ENCODE data around the gene ARHGAP11A.
"Not testable (repeated sequence)": the region's sequence is repeated elsewhere in the genome, so short reads cannot be mapped to it uniquely, and the experiment has no call there.

ARHGAP11A gene, protein sequence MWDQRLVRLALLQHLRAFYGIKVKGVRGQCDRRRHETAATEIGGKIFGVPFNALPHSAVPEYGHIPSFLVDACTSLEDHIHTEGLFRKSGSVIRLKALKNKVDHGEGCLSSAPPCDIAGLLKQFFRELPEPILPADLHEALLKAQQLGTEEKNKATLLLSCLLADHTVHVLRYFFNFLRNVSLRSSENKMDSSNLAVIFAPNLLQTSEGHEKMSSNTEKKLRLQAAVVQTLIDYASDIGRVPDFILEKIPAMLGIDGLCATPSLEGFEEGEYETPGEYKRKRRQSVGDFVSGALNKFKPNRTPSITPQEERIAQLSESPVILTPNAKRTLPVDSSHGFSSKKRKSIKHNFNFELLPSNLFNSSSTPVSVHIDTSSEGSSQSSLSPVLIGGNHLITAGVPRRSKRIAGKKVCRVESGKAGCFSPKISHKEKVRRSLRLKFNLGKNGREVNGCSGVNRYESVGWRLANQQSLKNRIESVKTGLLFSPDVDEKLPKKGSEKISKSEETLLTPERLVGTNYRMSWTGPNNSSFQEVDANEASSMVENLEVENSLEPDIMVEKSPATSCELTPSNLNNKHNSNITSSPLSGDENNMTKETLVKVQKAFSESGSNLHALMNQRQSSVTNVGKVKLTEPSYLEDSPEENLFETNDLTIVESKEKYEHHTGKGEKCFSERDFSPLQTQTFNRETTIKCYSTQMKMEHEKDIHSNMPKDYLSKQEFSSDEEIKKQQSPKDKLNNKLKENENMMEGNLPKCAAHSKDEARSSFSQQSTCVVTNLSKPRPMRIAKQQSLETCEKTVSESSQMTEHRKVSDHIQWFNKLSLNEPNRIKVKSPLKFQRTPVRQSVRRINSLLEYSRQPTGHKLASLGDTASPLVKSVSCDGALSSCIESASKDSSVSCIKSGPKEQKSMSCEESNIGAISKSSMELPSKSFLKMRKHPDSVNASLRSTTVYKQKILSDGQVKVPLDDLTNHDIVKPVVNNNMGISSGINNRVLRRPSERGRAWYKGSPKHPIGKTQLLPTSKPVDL

DNA sequence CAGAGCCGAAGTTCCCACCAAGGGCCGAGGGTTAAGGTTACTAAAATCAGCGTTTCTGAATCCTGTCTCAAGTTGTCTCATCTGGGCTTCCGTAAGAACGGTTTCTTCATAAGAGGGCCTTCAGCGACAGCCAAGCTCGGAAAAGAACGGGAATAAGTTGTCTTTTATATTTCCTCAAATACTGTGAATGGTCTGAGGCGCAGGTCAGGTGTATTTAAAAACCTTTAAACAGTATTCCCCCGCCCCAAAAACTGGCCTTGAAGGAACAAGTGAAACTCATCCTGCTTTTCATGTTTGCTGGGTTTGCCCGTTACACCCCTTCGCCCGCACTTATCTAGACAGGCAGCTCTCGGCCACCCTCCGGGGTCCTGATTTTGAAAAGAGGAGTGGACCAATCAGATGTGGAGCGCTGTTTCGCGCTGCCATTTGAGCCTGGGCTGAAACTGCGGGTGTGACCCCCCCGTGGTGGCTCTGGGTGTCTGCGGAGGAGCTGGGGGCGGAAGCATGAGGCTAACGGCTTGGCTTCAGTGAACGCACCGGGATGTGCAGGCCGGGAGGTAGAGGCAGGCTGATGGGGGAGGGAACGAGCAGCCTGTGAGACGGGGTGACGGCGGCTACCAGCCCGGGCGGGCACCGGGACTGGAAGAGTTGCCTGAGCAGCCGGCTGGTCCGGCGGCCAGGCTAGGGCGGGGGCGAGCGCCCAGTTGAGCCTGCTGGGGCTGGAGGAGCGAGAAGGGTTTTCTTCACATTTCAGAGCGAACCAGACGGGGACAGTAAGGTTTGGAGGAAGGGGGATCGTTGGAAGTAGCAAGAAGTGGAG, at the start of gene ARHGAP11A:
Gene ARHGAP11A (plus strand): TSS at position 454 of the 820 bp plus-strand sequence. CDS start 708 bp downstream, outside the sequence.
- CTCF ChIA-PET, POLR2A ChIA-PET: not testable (repeated sequence)
- peak; percentile 57 for DNase-seq (ENCODE audit: extremely low spot score)

DNA sequence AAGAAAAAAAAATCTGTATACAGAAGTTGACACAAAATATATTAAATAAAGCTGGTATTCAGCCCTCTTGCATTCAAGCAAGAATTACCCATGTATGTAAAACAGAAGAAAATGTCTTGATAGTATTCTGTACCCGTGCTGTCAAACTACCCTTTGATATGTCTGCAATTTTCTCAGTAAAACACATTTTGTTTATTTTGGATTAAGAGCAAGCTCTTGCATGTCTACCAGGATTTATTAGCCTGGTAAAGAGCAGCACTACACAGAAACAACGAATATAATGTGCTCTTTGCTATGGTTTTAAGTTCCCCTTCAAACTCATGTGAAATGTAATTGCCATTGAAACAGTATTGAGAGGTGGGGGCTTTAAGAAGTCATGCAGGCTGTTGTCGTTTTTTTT, 46.3 kb upstream of the ARHGAP11A start:
- DNase-seq (ENCODE audit: extremely low spot score); CTCF ChIA-PET; POLR2A ChIA-PET: not testable (repeated sequence)

DNA sequence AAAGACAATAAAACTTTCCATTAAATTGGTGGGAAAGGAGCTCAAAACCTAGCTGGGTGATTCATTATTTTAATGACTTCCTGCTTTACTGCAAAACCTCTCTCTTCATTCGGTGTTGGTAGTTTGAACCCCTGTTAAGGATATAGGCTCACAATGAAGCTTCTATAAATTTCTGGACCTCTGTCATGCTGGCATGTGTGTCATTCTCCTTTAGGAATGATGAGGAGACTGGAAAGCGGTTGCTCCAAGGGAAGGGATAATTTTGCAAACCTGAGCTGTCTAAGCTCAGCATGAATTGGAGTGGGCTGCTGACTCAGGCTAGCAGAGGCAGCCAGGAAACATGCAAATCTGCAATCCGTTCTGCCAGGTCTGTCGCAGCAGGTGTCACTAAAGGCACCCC, 36.8 kb upstream of the ARHGAP11A start:
- CTCF ChIA-PET; POLR2A ChIA-PET; DNase-seq (ENCODE audit: extremely low spot score): not testable (repeated sequence)

DNA sequence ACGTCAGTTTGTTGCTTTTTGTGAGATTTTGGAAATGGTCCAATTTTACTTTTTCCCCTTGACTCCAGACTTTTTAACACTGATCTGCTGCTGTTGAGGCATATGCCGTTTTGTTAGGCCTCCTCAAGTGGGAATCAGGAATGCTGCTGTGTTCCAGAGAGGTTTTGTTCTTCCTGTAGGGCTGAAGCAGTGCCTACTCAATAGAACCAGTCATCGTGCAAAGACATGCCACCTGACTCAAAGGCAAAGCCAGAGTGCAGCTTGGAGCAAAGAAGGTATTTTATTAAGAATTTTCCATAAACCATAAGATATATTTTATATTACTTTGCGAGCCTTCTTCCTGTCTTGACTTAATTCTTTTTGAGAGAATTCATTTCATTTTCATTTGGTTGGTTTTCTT, 29.5 kb upstream of the ARHGAP11A start:
- DNase-seq (ENCODE audit: extremely low spot score); CTCF ChIA-PET; POLR2A ChIA-PET: not testable (repeated sequence)

DNA sequence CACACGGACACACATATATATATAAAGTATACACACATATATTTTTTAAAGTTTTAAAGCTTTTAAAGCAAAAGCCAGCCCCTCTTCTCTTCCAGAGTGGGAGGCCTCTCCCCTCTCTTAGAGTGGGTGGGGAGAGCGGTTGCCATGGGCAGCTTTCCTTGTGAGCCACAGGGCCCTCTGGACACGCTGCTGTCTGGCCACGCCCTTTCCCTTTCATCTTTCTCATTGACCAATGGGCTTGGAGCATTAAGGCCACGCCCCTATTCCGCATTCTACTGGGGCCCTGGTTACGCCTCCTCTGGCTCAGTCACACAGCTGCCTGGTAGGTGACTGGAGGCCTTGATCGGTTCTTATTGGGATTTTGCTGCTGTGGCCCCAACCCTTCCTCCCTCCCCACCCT, 22.2 kb upstream of the ARHGAP11A start, which contains the start of gene GOLGA8N:
Gene GOLGA8N (plus strand): TSS at position 306 of the 400 bp plus-strand sequence.
- CTCF ChIA-PET; DNase-seq (ENCODE audit: extremely low spot score); POLR2A ChIA-PET: not testable (repeated sequence)

DNA sequence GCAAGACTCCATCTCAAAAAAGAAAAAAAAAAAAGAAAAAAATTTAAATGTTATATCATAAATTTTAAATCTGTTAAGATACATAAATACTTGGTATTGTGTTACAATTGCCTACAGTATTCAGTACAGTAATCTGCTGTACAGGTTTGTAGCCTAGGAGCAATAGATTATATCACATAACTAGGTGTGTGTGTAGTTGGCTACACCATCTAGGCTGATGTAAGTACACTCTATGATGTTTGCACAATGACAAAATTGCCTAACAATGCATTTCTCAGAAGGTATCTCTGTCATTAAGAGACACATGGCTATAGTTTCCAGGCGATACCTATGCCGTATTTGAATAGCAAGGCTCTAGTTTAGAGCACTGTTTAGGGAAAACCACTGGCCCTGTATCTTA, 5.8 kb upstream of the ARHGAP11A start:
- DNase-seq (ENCODE audit: extremely low spot score); POLR2A ChIA-PET; CTCF ChIA-PET: not testable (repeated sequence)

DNA sequence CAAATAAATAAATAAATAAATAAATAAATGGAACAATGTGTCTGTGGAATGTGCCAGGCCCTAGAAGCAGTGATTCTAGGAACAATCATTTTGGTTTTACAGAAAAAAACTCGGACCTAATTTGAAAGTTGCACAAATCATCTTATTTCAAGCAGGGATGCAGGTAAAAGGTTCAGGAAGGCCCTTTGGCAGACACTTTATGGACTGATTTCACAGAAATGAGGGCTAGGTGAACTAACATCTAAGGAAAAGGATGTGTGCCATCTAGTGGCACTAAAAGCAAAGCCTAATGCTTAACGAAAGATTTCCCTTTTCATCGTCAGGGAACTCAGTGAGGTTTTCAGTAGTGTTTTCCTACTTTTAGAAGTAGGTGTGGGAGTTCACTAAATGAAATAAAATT, 4.6 kb upstream of the ARHGAP11A start:
- CTCF ChIA-PET; DNase-seq (ENCODE audit: extremely low spot score); POLR2A ChIA-PET: not testable (repeated sequence)

DNA sequence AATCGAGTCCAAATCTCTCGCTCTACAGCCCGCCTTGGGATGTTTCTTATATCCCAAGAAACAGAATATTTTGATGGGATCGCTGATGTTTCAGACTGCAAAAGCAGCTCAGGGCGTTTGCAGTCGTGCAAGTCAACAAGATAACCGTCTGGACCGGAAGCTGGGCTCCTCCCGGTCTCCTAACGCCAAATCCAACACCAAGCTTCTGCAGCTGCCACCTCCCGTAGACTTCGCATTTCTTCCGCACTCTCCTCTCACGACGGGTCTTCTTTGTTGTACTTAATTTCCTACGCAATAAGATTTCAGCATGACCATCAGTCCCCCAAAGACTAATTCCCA, 623 bp upstream of the ARHGAP11A start:
- CTCF ChIA-PET; POLR2A ChIA-PET; DNase-seq (ENCODE audit: extremely low spot score): not testable (repeated sequence)

DNA sequence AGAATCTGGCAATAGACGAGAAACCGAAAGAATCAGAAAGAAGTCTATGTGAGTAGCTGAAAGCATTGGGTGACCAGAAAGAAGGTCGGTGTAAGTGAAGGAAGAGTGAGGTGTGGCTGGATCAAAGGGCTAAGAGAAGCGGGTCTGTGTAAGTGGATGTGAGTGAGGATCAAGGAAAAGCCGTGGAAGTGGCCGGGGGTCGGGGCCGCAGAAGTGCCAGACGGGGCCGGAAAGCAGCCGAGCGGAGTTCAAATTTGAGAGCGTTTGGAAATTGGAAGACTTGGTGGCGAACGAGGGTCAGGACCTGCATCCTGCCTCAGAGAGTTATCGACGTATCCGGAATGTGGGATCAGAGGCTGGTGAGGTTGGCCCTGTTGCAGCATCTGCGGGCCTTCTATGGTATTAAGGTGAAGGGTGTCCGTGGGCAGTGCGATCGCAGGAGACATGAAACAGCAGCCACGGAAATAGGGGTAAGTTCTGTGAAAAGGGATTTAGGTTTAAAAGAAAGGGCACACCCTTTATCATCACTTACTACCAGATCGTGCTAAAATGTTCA, 645 bp downstream of the ARHGAP11A start:
- CTCF ChIA-PET; POLR2A ChIA-PET; DNase-seq (ENCODE audit: extremely low spot score): not testable (repeated sequence)

DNA sequence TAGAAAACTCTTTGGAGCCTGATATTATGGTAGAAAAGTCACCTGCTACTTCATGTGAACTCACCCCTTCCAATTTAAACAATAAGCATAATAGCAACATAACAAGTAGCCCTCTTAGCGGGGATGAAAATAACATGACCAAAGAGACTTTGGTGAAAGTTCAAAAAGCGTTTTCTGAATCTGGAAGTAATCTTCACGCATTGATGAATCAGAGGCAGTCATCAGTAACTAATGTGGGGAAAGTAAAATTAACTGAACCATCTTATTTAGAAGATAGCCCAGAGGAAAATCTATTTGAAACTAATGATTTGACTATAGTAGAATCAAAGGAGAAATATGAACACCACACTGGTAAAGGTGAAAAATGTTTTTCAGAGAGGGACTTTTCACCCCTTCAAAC, 21.1 kb downstream of the ARHGAP11A start:
- no peak for DNase-seq (ENCODE audit: extremely low spot score)
- TF ChIP-seq, protein P1, sequence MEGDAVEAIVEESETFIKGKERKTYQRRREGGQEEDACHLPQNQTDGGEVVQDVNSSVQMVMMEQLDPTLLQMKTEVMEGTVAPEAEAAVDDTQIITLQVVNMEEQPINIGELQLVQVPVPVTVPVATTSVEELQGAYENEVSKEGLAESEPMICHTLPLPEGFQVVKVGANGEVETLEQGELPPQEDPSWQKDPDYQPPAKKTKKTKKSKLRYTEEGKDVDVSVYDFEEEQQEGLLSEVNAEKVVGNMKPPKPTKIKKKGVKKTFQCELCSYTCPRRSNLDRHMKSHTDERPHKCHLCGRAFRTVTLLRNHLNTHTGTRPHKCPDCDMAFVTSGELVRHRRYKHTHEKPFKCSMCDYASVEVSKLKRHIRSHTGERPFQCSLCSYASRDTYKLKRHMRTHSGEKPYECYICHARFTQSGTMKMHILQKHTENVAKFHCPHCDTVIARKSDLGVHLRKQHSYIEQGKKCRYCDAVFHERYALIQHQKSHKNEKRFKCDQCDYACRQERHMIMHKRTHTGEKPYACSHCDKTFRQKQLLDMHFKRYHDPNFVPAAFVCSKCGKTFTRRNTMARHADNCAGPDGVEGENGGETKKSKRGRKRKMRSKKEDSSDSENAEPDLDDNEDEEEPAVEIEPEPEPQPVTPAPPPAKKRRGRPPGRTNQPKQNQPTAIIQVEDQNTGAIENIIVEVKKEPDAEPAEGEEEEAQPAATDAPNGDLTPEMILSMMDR (IDR thresholded peaks at IDR 0.05; ENCODE audit: control extremely low read depth, extremely low read depth, low read depth, missing control alignments): no peak
- ChIA-PET POLR2A (no interaction called here), CTCF (interaction anchor here (1.9 kb wide), 1 partner anchor 14 kb away, joined by 5 read pairs; no protein-coding TSS in a partner anchor)

DNA sequence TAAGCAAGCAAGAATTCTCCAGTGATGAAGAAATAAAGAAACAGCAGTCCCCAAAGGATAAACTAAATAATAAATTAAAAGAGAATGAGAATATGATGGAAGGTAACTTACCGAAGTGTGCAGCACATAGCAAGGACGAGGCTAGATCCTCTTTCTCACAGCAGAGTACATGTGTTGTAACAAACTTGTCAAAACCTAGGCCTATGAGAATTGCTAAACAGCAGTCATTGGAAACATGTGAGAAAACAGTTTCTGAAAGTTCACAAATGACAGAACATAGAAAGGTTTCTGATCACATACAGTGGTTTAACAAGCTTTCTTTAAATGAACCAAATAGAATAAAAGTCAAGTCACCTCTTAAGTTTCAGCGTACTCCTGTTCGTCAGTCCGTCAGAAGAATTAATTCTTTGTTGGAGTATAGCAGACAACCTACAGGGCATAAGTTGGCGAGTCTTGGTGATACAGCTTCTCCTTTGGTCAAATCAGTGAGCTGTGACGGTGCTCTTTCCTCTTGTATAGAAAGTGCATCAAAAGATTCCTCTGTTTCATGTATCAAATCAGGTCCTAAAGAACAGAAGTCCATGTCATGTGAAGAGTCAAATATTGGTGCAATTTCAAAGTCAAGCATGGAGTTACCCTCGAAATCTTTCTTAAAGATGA, 21.7 kb downstream of the ARHGAP11A start:
- ChIA-PET CTCF (interaction anchor here (1.3 kb wide), 1 partner anchor 14 kb away, joined by 5 read pairs; no protein-coding TSS in a partner anchor), POLR2A (interaction anchor here (0.6 kb wide), 1 partner anchor 232 kb away, joined by 3 read pairs; no protein-coding TSS in a partner anchor)
- TF ChIP-seq, protein P1 (IDR thresholded peaks at IDR 0.05; ENCODE audit: control extremely low read depth, extremely low read depth, low read depth, missing control alignments): no peak
- DNase-seq (ENCODE audit: extremely low spot score): no peak
